Measurements from ENCODE around the gene GPR61. TPM values are rescaled to one million over a fixed set of nuclear protein-coding genes. Genes with fewer than 3 reads are reported as not detected.

Gene GPR61
- polyA plus RNA-seq, 1 donor (not counting 4 experiments of a cell fraction or from before 2014, with no cell fraction given) = not detected

DNA sequence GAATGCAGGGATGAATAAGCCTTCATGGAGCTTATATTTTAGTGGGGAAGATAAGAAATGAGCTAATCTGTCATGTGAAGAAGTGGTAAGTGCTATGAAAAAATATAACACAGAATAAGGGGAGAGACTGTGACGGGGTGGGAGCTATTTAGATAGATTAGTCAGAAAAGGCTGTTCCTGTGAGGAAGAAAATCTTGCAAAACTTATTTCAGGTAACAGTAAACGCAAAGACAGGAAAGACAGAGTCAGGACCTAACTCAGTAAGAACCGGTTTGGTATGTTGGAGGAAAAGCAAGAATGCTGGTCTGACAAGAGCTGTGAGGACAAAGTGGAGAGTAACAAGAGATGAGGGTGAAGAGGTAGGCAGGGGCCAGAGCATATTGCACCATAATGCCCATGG lies 30.7 kb downstream of the GPR61 start:
- no peaks in the 10 kb centered on the region for H3K27me3 ChIP-seq (ENCODE audit: control insufficient read depth, extremely low read depth, insufficient read depth, low read length)
- peaks cover 12% of the 10 kb centered on the region for H4K20me1 ChIP-seq (ENCODE audit: control insufficient read depth, extremely low read depth, insufficient read depth, low read length)
- TF ChIP-seq, protein P1, sequence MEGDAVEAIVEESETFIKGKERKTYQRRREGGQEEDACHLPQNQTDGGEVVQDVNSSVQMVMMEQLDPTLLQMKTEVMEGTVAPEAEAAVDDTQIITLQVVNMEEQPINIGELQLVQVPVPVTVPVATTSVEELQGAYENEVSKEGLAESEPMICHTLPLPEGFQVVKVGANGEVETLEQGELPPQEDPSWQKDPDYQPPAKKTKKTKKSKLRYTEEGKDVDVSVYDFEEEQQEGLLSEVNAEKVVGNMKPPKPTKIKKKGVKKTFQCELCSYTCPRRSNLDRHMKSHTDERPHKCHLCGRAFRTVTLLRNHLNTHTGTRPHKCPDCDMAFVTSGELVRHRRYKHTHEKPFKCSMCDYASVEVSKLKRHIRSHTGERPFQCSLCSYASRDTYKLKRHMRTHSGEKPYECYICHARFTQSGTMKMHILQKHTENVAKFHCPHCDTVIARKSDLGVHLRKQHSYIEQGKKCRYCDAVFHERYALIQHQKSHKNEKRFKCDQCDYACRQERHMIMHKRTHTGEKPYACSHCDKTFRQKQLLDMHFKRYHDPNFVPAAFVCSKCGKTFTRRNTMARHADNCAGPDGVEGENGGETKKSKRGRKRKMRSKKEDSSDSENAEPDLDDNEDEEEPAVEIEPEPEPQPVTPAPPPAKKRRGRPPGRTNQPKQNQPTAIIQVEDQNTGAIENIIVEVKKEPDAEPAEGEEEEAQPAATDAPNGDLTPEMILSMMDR (optimal IDR thresholded peaks at IDR 0.05 in 1 of 3, IDR thresholded peaks at IDR 0.05 in 1 of 3, conservative IDR thresholded peaks at IDR 0.05 in 1 of 3; ENCODE audit: extremely low read depth in 1 of 3, insufficient read depth in 2 of 3, low read length in 3 of 3) = no peak
- no peak for TF ChIP-seq EZH2 (IDR thresholded peaks at IDR 0.05; ENCODE audit: low read length)
- no peaks in the 10 kb centered on the region for H3K9me3 ChIP-seq (ENCODE audit: control insufficient read depth, low read depth, low read length)
- H2AFZ ChIP-seq (ENCODE audit: control insufficient read depth, low read length) = no peak overlapping the region
- peaks cover 0 to 3% of the 10 kb centered on the region in 2 experiments for H3K36me3 ChIP-seq (ENCODE audit: control insufficient read depth in 2 of 2, extremely low read depth in 1 of 2, insufficient read depth in 2 of 2, low read length in 2 of 2)
- peak; percentile 15 for DNase-seq (ENCODE audit: low read depth, low spot score)
- H3K27ac ChIP-seq (ENCODE audit: control insufficient read depth, insufficient read depth, low read length) = no peak overlapping the region
- no peak overlapping the region for H3K9ac ChIP-seq (ENCODE audit: control insufficient read depth, extremely low read depth, insufficient read depth, low read length)
- FAIRE-seq = peak; percentile 43
- H3K4me1 ChIP-seq (ENCODE audit: control insufficient read depth, extremely low read depth, insufficient read depth, low read length) = peaks cover 20% of the 10 kb centered on the region
- dilution Hi-C loops (cut with MboI; ENCODE audit: extremely low pct_ligation_motif_present, low sequenced_read_pairs) = no loop called here
- peaks cover 87% of the 10 kb centered on the region for H3K79me2 ChIP-seq (ENCODE audit: control insufficient read depth, insufficient read depth, low read length)
- peaks cover 2% of the 10 kb centered on the region for H3K9me1 ChIP-seq (ENCODE audit: control insufficient read depth, extremely low read depth, insufficient read depth, low read length)
- no peak overlapping the region for H3K4me3 ChIP-seq (ENCODE audit: control insufficient read depth in 2 of 3, extremely low read depth in 1 of 3, insufficient read depth in 2 of 3, low read depth in 1 of 3, low read length in 3 of 3)
- H3K4me2 ChIP-seq (ENCODE audit: control insufficient read depth, extremely low read depth, insufficient read depth, low read depth, low read length) = peak overlapping the region; percentile 41

DNA sequence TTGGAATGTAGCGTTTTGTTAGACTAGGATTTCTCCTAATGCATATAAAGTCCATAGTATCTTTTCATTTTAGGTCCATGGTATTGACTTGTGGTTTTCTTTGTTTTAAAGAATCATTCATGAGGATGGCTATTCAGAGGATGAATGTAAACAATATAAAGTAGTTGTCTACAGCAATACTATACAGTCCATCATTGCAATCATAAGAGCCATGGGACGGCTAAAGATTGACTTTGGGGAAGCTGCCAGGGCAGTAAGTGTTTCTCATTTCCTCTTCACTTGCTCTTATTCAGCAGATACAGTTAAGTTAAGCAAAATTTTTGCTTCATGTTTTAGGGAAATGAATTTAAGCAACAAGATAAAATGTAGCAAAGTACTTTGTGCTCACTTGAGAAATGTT lies 34.1 kb downstream of the GPR61 start:
- FAIRE-seq (no peak), DNase-seq (ENCODE audit: low read depth, low spot score) (no peak)
- Histone ChIP-seq H3K9me1 (ENCODE audit: control insufficient read depth, extremely low read depth, insufficient read depth, low read length) (no peaks in the 10 kb centered on the region), H2AFZ (ENCODE audit: control insufficient read depth, low read length) (no peak overlapping the region), H3K9ac (ENCODE audit: control insufficient read depth, extremely low read depth, insufficient read depth, low read length) (no peak overlapping the region), H3K4me1 (ENCODE audit: control insufficient read depth, extremely low read depth, insufficient read depth, low read length) (peaks cover 20% of the 10 kb centered on the region), H3K79me2 (ENCODE audit: control insufficient read depth, insufficient read depth, low read length) (peaks cover 60% of the 10 kb centered on the region), H4K20me1 (ENCODE audit: control insufficient read depth, extremely low read depth, insufficient read depth, low read length) (peaks cover 12% of the 10 kb centered on the region), H3K9me3 (ENCODE audit: control insufficient read depth, low read depth, low read length) (no peaks in the 10 kb centered on the region), H3K4me3 (ENCODE audit: control insufficient read depth in 2 of 3, extremely low read depth in 1 of 3, insufficient read depth in 2 of 3, low read depth in 1 of 3, low read length in 3 of 3) (no peak overlapping the region), H3K36me3 (ENCODE audit: control insufficient read depth in 2 of 2, extremely low read depth in 1 of 2, insufficient read depth in 2 of 2, low read length in 2 of 2) (peaks cover 0 to 4% of the 10 kb centered on the region in 2 experiments), H3K4me2 (ENCODE audit: control insufficient read depth, extremely low read depth, insufficient read depth, low read depth, low read length) (no peak overlapping the region), H3K27me3 (ENCODE audit: control insufficient read depth, extremely low read depth, insufficient read depth, low read length) (no peaks in the 10 kb centered on the region), H3K27ac (ENCODE audit: control insufficient read depth, insufficient read depth, low read length) (no peak overlapping the region)
- dilution Hi-C loops (cut with MboI; ENCODE audit: extremely low pct_ligation_motif_present, low sequenced_read_pairs) = no loop called here
- TF ChIP-seq EZH2 (IDR thresholded peaks at IDR 0.05; ENCODE audit: low read length) = no peak
- TF ChIP-seq, protein P1 (optimal IDR thresholded peaks at IDR 0.05 in 1 of 3, IDR thresholded peaks at IDR 0.05 in 1 of 3, conservative IDR thresholded peaks at IDR 0.05 in 1 of 3; ENCODE audit: extremely low read depth in 1 of 3, insufficient read depth in 2 of 3, low read length in 3 of 3) = no peak

Measured in keratinocyte (primary cell).